IPS-18a (cell line): ENCODE measurements around the gene SDF4.

ENCODE experiments used
- H3K27ac ChIP-seq: one replicate; pipeline ENCODE4 v1.5.1; 2013; ENCODE audit warnings: low read length
- H3K27me3 ChIP-seq: one replicate; pipeline ENCODE4 v1.6.1; 2013; ENCODE audit warnings: mild to moderate bottlenecking, low read length; ENCODE audit not compliant: control insufficient read depth, insufficient read depth
- H3K36me3 ChIP-seq: one replicate; pipeline ENCODE4 v1.6.1; 2013; ENCODE audit warnings: low read depth, low read length; ENCODE audit not compliant: control insufficient read depth
- H3K4me1 ChIP-seq: one replicate; pipeline ENCODE4 v1.6.1; 2013; ENCODE audit warnings: low read depth, low read length; ENCODE audit not compliant: control insufficient read depth
- H3K4me3 ChIP-seq: one replicate; pipeline ENCODE4 v1.5.1; 2013; ENCODE audit warnings: low read length
- H3K9ac ChIP-seq: one replicate; pipeline ENCODE4 v1.6.1; 2013; ENCODE audit warnings: mild to moderate bottlenecking, low read length, moderate library complexity
- H3K9me3 ChIP-seq: one replicate; pipeline ENCODE4 v1.6.1; 2013; ENCODE audit warnings: low read depth, low read length; ENCODE audit not compliant: control insufficient read depth

The SDF4 gene

DNA sequence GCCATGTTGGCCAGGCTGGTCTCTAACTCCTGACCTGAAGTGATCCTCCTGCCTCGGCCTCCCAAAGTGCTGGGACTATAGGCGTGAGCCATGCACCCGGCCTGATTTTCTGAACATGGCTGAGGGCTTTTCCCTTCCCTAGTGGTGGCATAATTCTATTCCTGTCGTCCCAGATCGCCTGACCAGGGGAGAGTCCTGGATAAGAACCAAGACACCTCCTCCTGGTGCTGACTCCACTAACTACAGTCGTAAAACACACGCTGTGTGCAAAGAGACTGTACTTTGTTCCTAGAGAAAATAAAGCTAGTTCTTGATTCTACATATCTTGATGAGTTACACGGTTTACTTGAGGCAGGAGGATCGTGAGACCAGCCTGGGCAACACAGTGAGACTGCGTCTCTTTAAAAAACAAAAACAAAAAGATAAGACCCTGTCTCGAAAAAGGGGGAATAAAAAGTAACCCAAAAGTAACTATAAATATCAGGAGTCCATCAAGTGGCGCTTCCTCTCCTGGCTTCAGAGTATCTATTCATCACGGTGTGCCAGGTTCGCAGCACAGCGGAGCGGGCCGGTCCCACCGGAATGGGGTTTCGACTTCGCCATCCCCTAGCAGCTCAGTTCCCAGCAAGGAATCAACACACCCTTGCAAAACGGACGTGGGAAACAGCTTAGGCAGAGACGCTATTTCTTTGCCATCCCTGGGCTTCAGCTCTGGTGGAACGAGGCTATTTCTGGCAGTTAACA, 973 bp downstream of the SDF4 start:
- H3K9ac ChIP-seq = peak overlapping the region; percentile 69
- H3K4me1 ChIP-seq = peaks cover 4% of the 10 kb centered on the region
- no peak overlapping the region for H3K27ac ChIP-seq
- H3K36me3 ChIP-seq = peaks cover 15% of the 10 kb centered on the region
- peak overlapping the region; percentile 65 for H3K4me3 ChIP-seq
- H3K27me3 ChIP-seq = no peaks in the 10 kb centered on the region
- H3K9me3 ChIP-seq = no peaks in the 10 kb centered on the region

DNA sequence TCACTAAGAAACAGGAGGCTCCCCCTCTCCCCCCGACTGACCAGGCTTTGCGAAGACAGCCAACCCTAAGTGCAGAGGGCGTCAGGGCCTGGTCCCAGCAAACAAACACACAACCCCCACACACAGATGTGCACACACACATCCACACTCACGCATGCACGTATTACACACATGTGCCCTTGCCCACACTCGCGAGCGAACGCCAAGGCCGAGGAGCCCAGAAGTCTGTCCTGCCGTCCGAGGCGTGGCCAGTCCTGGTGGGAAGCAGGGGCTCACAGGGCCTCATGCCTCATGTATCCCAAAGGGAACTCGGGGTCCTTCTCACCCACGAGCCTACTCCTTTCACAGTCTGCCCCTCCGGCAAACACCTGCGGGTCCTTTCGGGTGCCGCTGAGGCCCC, 2.0 kb downstream of the SDF4 start:
- Histone ChIP-seq H3K9ac (no peak overlapping the region), H3K27ac (no peak overlapping the region)

DNA sequence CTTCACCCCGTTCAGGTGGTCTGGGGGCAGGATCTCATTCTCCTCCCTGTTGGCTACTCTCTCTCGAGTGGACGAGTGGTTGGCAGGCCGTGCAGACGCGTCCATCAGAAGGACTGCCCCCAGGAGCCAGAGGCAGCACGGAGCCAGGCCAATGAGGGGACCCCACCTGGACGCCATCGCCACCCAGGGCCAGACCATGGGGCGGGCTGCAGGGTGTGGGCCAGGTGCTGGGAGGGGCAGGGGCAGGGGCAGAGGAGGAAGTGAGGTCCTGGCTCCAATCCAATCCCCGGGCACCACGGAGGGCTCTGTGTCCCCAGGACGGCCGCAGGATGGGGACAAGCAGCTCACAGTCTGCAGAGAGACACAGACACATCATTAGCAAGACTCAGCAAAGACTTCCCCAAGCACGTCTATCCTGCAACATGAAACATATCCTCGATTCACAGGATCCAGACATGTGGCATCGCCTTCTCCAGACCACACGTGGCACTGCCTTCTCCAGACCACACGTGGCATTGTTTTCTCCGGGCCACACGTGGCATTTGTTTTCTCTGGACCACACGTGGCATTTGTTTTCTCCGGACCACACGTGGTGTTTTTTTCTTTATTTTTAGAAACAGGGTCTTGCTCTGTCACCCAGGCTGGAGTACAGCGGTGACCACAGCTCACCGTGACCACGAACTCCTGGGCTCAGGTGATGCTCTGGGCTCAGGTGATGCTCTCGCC, 3.0 kb downstream of the SDF4 start:
- Histone ChIP-seq H3K9ac (no peak overlapping the region), H3K4me1 (peaks cover 4% of the 10 kb centered on the region), H3K27me3 (no peaks in the 10 kb centered on the region), H3K9me3 (no peaks in the 10 kb centered on the region), H3K36me3 (peaks cover 15% of the 10 kb centered on the region), H3K27ac (no peak overlapping the region), H3K4me3 (no peak overlapping the region)

More for the DNA sequence above, 2.0 kb downstream of the SDF4 start:
- no peaks in the 10 kb centered on the region for H3K9me3 ChIP-seq
- no peak overlapping the region for H3K4me3 ChIP-seq
- H3K36me3 ChIP-seq = peaks cover 15% of the 10 kb centered on the region
- peaks cover 4% of the 10 kb centered on the region for H3K4me1 ChIP-seq
- H3K27me3 ChIP-seq = no peaks in the 10 kb centered on the region

DNA sequence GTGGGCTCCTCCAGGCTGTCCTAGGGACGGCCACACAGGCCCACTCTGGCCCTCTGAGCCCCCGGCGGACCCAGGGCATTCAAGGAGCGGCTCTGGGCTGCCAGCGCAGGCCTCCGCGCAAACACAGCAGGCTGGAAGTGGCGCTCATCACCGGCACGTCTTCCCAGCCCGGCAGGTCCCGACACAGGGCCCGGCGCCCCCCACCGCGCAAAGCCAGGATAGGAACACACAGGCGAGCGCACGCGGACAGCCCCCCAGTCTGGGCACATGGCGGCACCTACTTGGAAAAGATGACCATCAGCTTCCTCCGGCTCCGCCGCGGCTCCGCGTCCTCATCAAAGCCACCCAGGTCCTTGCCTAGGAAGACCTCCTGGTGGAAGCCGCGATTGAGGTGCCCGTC, 3.6 kb downstream of the SDF4 start:
- Histone ChIP-seq H3K36me3 (peaks cover 15% of the 10 kb centered on the region), H3K9me3 (no peaks in the 10 kb centered on the region), H3K4me3 (no peak overlapping the region), H3K27me3 (no peaks in the 10 kb centered on the region), H3K4me1 (peaks cover 4% of the 10 kb centered on the region), H3K27ac (no peak overlapping the region), H3K9ac (no peak overlapping the region)

DNA sequence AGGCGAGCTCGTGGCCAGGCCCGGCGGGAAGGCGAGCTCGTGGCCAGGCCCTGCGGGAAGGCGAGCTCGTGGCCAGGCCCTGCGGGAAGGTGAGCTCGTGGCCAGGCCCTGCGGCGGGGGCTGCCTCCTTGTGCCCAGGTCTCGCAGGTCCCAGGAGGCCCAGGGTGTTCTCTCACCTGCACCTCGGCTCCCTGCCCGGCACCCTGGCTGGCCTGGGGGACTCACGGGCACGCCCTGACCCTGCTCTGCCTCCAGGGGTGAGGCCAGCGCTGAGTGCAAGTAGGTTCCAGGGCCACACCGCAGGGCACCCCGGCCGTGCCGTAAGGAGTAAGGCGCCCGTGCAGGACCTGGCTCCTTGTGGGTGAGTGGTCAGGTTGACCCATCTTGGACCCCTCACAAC, 4.4 kb downstream of the SDF4 start:
- H3K9me3 ChIP-seq = no peaks in the 10 kb centered on the region
- no peak overlapping the region for H3K4me3 ChIP-seq
- no peak overlapping the region for H3K27ac ChIP-seq
- H3K4me1 ChIP-seq = peaks cover 4% of the 10 kb centered on the region
- H3K27me3 ChIP-seq = no peaks in the 10 kb centered on the region
- peaks cover 22% of the 10 kb centered on the region for H3K36me3 ChIP-seq
- H3K9ac ChIP-seq = no peak overlapping the region

DNA sequence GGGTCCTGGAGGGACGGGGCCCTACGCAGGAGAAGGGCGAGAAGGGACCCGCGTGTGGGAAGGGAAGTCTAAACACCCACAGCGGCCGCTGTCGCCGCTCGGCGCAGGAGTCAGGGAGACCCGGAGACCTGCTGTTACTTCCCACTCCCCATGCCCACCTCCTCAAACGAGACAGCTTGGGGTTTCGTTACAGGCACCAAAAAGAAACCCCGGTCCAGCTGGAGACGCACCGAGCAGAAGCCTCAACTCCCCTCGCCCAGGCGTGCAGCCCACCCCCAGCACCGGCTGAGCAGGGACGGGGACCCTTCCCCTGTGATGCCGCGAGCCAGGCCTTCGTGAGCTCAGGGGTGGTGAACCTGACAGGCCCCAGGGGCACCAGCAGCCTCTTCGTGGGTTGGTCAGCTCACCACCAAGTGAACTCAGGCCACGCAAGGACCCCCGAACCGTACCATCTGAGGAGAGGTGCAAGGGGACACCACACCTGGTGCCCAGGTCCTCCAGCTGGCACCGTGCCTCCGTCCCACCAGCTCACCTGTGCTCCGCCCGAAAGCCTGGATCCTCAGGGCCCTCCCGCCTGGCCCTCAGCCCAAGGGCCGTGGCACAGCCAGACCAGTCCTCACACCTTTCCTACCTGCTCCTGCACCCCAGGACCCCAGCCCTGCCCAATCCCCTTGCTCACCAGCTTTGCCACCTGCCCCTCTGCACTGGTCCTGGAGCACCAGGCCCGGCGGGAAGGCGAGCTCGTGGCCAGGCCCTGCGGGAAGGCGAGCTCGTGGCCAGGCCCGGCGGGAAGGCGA, 5.0 kb downstream of the SDF4 start:
- no peak overlapping the region for H3K4me3 ChIP-seq
- peaks cover 22% of the 10 kb centered on the region for H3K36me3 ChIP-seq
- no peak overlapping the region for H3K27ac ChIP-seq
- H3K9me3 ChIP-seq = no peaks in the 10 kb centered on the region
- no peaks in the 10 kb centered on the region for H3K27me3 ChIP-seq
- no peak overlapping the region for H3K9ac ChIP-seq
- H3K4me1 ChIP-seq = peaks cover 4% of the 10 kb centered on the region

DNA sequence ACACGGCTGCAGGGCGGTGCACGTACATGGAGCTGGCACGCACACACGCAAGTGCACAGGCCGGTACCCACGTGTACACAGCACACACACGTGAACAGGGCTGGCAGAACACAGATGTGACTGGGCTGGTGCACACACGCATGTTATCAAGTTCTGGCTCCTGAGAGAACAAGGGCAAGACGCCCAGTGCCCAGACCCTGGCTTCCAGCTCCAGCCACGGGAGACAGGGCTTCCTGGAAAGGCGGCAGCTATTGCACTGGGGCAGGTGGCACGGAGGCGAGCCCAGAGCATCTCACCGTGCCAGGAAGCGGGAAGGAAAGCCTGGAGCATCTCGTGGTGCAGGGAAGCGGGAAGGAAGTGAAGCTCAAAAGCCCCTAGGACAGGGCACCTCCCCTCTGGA, 5.9 kb downstream of the SDF4 start:
- Histone ChIP-seq H3K4me1 (peaks cover 3% of the 10 kb centered on the region), H3K27ac (no peak overlapping the region), H3K27me3 (no peaks in the 10 kb centered on the region), H3K36me3 (peaks cover 22% of the 10 kb centered on the region), H3K9ac (no peak overlapping the region), H3K9me3 (no peaks in the 10 kb centered on the region), H3K4me3 (no peak overlapping the region)

DNA sequence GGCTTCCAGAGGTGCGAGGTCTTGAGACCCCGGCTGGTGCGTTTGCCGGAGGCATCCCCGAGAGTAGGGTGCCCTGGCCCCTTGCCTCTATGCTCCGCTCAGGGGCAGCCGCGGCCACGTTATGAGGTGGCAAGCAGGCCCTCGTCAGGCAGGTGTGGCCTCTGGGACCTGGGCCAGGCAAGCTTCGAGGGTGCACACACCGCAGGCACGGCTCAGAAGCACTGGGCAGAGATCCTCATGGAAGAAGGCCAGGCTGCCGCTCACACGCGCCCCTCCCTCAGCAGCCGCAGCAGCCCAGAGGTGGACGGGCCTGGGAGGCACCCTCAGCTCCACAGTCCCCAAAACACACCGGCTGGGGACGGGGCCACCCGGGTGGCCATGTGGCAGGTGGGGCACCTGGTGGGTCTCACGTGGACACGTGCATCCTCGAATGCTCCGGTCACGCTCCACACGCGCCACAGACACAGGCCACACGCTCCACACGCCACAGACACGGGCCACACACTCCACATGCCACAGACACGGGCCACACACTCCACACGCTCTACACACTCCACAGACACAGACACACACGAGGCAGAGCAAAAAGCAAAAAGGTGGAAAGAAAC, 6.5 kb downstream of the SDF4 start:
- Histone ChIP-seq H3K4me1 (no peaks in the 10 kb centered on the region), H3K9ac (no peak overlapping the region), H3K27me3 (no peaks in the 10 kb centered on the region), H3K9me3 (no peaks in the 10 kb centered on the region), H3K4me3 (no peak overlapping the region), H3K36me3 (peaks cover 22% of the 10 kb centered on the region), H3K27ac (no peak overlapping the region)

DNA sequence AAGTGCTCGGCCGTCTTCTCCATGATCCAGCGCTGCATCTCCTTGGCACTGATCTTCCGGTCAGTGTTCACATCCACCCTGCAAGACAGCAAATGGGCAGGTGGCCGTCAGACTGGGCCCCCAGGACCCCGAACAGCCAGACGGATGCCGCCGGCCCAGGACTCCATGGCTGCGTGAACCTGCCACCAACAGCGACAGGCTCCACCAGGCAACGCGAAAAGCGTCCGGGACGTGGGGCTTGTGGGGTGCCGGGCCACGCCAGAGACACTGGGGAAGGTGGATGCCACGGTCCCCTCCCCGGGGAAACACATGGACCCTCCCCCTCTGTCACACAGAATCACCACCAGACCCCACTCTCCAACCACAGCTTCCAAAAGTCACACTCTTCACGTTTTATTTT, 7.9 kb downstream of the SDF4 start:
- Histone ChIP-seq H3K27me3 (no peaks in the 10 kb centered on the region), H3K9ac (no peak overlapping the region), H3K4me3 (no peak overlapping the region), H3K4me1 (no peaks in the 10 kb centered on the region), H3K27ac (no peak overlapping the region), H3K36me3 (peaks cover 21% of the 10 kb centered on the region), H3K9me3 (no peaks in the 10 kb centered on the region)

DNA sequence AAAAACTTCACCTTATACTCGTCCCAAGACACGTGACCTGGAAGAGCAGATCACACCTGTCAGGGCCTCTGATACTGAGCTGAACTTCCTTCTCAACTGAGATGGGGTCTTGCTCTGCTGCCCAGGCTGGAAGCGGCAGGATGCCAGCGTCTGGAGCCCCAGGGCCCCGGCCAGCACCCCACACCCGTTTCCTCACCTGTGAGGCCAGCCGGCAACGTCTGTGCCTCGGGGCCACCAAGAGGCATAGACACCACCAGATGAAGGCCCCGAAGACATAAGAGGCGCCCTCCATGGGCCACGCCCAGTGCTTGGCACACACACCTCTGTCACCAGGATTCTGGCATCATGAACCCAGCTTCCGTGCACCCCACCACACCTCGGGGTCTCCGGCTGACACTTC, 8.5 kb downstream of the SDF4 start:
- Histone ChIP-seq H3K27me3 (no peaks in the 10 kb centered on the region), H3K27ac (no peak overlapping the region), H3K4me1 (no peaks in the 10 kb centered on the region), H3K36me3 (peaks cover 16% of the 10 kb centered on the region), H3K9ac (no peak overlapping the region), H3K9me3 (no peaks in the 10 kb centered on the region), H3K4me3 (no peak overlapping the region)

DNA sequence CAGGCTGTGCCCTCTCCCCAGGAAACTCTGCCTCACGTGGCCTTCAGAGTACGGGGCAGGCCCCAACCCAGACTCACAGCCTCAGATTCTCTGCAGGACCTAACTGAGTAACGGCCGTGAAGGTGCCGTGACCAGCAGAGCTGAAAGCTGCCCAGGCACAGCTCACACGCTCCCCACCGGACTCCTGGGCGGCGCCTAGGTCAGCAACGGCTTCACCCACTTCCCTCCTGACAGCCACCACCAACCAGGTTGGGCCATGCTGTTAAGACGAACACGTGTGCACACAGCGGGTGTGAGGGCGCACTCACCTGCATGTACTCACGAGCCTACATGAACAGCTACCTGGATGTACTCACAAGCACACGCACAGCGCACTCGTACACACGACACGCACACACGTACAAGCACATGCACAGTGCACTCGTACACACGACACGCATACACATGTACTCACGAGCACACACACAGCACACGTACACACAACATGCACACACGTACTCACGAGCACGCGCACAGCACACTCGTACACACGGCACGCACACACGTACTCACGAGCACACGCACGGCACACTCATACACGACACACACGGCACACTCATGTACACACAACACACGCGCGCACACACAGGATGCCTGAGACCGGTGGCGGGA, 9.1 kb downstream of the SDF4 start:
- no peak overlapping the region for H3K9ac ChIP-seq

More for the DNA sequence above, 9.1 kb downstream of the SDF4 start:
- H3K4me3 ChIP-seq = no peak overlapping the region
- peaks cover 10% of the 10 kb centered on the region for H3K36me3 ChIP-seq
- H3K27me3 ChIP-seq = no peaks in the 10 kb centered on the region
- H3K9me3 ChIP-seq = no peaks in the 10 kb centered on the region
- no peak overlapping the region for H3K27ac ChIP-seq
- no peaks in the 10 kb centered on the region for H3K4me1 ChIP-seq
